Activated naive CD4-positive, alpha-beta T cell treated with anti-CD3 and anti-CD28 coated beads for 36 hours (primary cell): ENCODE measurements around the gene HDAC5. TPM values are rescaled to one million over a fixed set of nuclear protein-coding genes. Genes with fewer than 3 reads are reported as not detected.
A peak's percentile ranks its signal among the peaks of the same experiment; 100 is the strongest.

ENCODE experiments used
- CTCF ChIA-PET: fragments of 350-600 bp; sonication (Branson Sonifier 250); formaldehyde crosslinking; loops from one replicate; lab custom pipeline; 2021; ENCODE audit warnings: antibody characterized with exemption; lab: Charles Lee
- DNase-seq: peaks from one replicate; pipeline ENCODE4 v3.0.0-alpha.2; 2020
- H3K27ac Mint-ChIP-seq: one replicate; pipeline ENCODE4 v1.8.0; 2021; ENCODE audit warnings: mild to moderate bottlenecking, mixed read lengths
- H3K27me3 Mint-ChIP-seq: one replicate; pipeline ENCODE4 v1.8.0; 2021; ENCODE audit warnings: low read depth, mixed read lengths
- H3K36me3 Mint-ChIP-seq: one replicate; pipeline ENCODE4 v1.8.0; 2021; ENCODE audit warnings: low read depth, mixed read lengths
- H3K4me1 Mint-ChIP-seq: one replicate; pipeline ENCODE4 v1.8.0; 2021; ENCODE audit warnings: low read depth, mixed read lengths
- H3K4me3 Mint-ChIP-seq: one replicate; pipeline ENCODE4 v1.8.0; 2021; ENCODE audit warnings: mild to moderate bottlenecking, moderate library complexity, mixed read lengths
- H3K9me3 Mint-ChIP-seq: one replicate; pipeline ENCODE4 v1.8.0; 2021; ENCODE audit warnings: mixed read lengths
- intact Hi-C: fragments of 100-400 bp; cut with micrococcal nuclease; formaldehyde crosslinking; loops from one replicate; pipeline ENCODE4 v1.15.1; 2023
- total RNA-seq, 2 experiments: library from RNA; stranded (reverse); gene quantifications; one replicate each; pipeline ENCODE4 v1.2.3, GENCODE V29; 2021

The HDAC5 gene
- total RNA-seq, 2 experiments from 2014 or later = 17.9 to 18.9 TPM

- Mint-ChIP-seq H3K9me3 (no peaks in the 10 kb centered on the region), H3K36me3 (peaks cover 3% of the 10 kb centered on the region), H3K27ac (no peak overlapping the region), H3K27me3 (no peaks in the 10 kb centered on the region), H3K4me3 (no peak overlapping the region), H3K4me1 (peaks cover 28% of the 10 kb centered on the region)
- intact Hi-C loops = no loop called here
- no peak for DNase-seq
- CTCF ChIA-PET = interaction anchor here (0.7 to 2.0 kb wide), 4 partner anchors 15 to 325 kb away, joined by 3 to 7 read pairs (median 3); no protein-coding TSS in a partner anchor
Measured at GRCh38 chr17:44113868-44114840, 9.3 kb downstream of the HDAC5 start.

GRCh38 chr17:44113382-44113781 lies 10.1 kb downstream of the HDAC5 start:
- Mint-ChIP-seq H3K4me3 (no peak overlapping the region), H3K27me3 (no peaks in the 10 kb centered on the region), H3K27ac (no peak overlapping the region), H3K4me1 (peaks cover 26% of the 10 kb centered on the region), H3K9me3 (no peaks in the 10 kb centered on the region), H3K36me3 (peaks cover 3% of the 10 kb centered on the region)
- intact Hi-C loops = no loop called here
- CTCF ChIA-PET = no interaction called here
- no peak for DNase-seq

- H3K4me3 Mint-ChIP-seq = no peak overlapping the region
- H3K27me3 Mint-ChIP-seq = no peaks in the 10 kb centered on the region
- no peak overlapping the region for H3K27ac Mint-ChIP-seq
- CTCF ChIA-PET = interaction anchor here (1.7 kb wide), 1 partner anchor 9 kb away, joined by 8 read pairs; no protein-coding TSS in a partner anchor
- no peak for DNase-seq
- H3K4me1 Mint-ChIP-seq = peaks cover 26% of the 10 kb centered on the region
- H3K9me3 Mint-ChIP-seq = no peaks in the 10 kb centered on the region
- H3K36me3 Mint-ChIP-seq = peaks cover 3% of the 10 kb centered on the region
- intact Hi-C loops = no loop called here
Measured at GRCh38 chr17:44112284-44113280, 10.9 kb downstream of the HDAC5 start.

GRCh38 chr17:44111777-44112176 lies 11.7 kb downstream of the HDAC5 start:
- Mint-ChIP-seq H3K36me3 (peaks cover 3% of the 10 kb centered on the region), H3K9me3 (no peaks in the 10 kb centered on the region), H3K27me3 (no peaks in the 10 kb centered on the region), H3K4me1 (peaks cover 26% of the 10 kb centered on the region), H3K4me3 (no peak overlapping the region), H3K27ac (no peak overlapping the region)
- DNase-seq = no peak
- CTCF ChIA-PET = interaction anchor here (0.6 to 1.7 kb wide), 4 partner anchors 10 to 168 kb away, joined by 3 to 8 read pairs (median 4); no protein-coding TSS in a partner anchor
- intact Hi-C loops = loop anchor here (2.0 kb wide), 1 partner anchor 45 kb away; the partner anchor contains the start of gene LSM12

- CTCF ChIA-PET = interaction anchor here (0.6 to 1.7 kb wide), 5 partner anchors 11 to 167 kb away, joined by 3 to 8 read pairs (median 3); no protein-coding TSS in a partner anchor
- H3K4me1 Mint-ChIP-seq = peaks cover 26% of the 10 kb centered on the region
- H3K27me3 Mint-ChIP-seq = no peaks in the 10 kb centered on the region
- H3K9me3 Mint-ChIP-seq = no peaks in the 10 kb centered on the region
- intact Hi-C loops = loop anchor here (2.0 kb wide), 1 partner anchor 44 kb away; the partner anchor contains the start of gene LSM12
- peak; percentile 87 for DNase-seq
- H3K4me3 Mint-ChIP-seq = peak overlapping the region; percentile 29
- peaks cover 3% of the 10 kb centered on the region for H3K36me3 Mint-ChIP-seq
- no peak overlapping the region for H3K27ac Mint-ChIP-seq
Measured at GRCh38 chr17:44110823-44111633, 12.4 kb downstream of the HDAC5 start.

- intact Hi-C loops = loop anchor here (2.0 kb wide), 1 partner anchor 43 kb away; the partner anchor contains the start of gene LSM12
Measured at GRCh38 chr17:44110011-44110686, 13.3 kb downstream of the HDAC5 start.

GRCh38 chr17:44109312-44109630 lies 14.2 kb downstream of the HDAC5 start:
- intact Hi-C loops = no loop called here
- H3K4me1 Mint-ChIP-seq = peaks cover 26% of the 10 kb centered on the region
- CTCF ChIA-PET = interaction anchor here (0.6 kb wide), 1 partner anchor 29 kb away, joined by 3 read pairs; no protein-coding TSS in a partner anchor

More at GRCh38 chr17:44110011-44110686, 13.3 kb downstream of the HDAC5 start:
- no peak overlapping the region for H3K27ac Mint-ChIP-seq
- H3K36me3 Mint-ChIP-seq = peaks cover 3% of the 10 kb centered on the region
- CTCF ChIA-PET = no interaction called here
- no peak overlapping the region for H3K4me3 Mint-ChIP-seq
- DNase-seq = no peak
- no peaks in the 10 kb centered on the region for H3K9me3 Mint-ChIP-seq
- no peaks in the 10 kb centered on the region for H3K27me3 Mint-ChIP-seq
- H3K4me1 Mint-ChIP-seq = peaks cover 26% of the 10 kb centered on the region

GRCh38 chr17:44108440-44109311 lies 14.8 kb downstream of the HDAC5 start:
- intact Hi-C loops = no loop called here
- Mint-ChIP-seq H3K27ac (no peak overlapping the region), H3K36me3 (peaks cover 3% of the 10 kb centered on the region)

More at GRCh38 chr17:44109312-44109630, 14.2 kb downstream of the HDAC5 start:
- Mint-ChIP-seq H3K9me3 (no peaks in the 10 kb centered on the region), H3K4me3 (no peak overlapping the region), H3K27me3 (no peaks in the 10 kb centered on the region), H3K27ac (no peak overlapping the region), H3K36me3 (peaks cover 3% of the 10 kb centered on the region)
- DNase-seq = no peak

GRCh38 chr17:44106801-44107200 lies 16.6 kb downstream of the HDAC5 start:
- Mint-ChIP-seq H3K4me1 (peaks cover 14% of the 10 kb centered on the region), H3K27ac (no peak overlapping the region), H3K9me3 (no peaks in the 10 kb centered on the region), H3K36me3 (no peaks in the 10 kb centered on the region), H3K27me3 (no peaks in the 10 kb centered on the region), H3K4me3 (no peak overlapping the region)
- DNase-seq = no peak
- CTCF ChIA-PET = interaction anchor here (1.2 to 1.9 kb wide), 2 partner anchors 9 to 24 kb away, joined by 3 to 10 read pairs; no protein-coding TSS in a partner anchor
- intact Hi-C loops = no loop called here

More at GRCh38 chr17:44108440-44109311, 14.8 kb downstream of the HDAC5 start:
- no peak for DNase-seq
- CTCF ChIA-PET = interaction anchor here (0.6 kb wide), 1 partner anchor 29 kb away, joined by 3 read pairs; no protein-coding TSS in a partner anchor
- H3K4me1 Mint-ChIP-seq = peaks cover 26% of the 10 kb centered on the region
- no peaks in the 10 kb centered on the region for H3K27me3 Mint-ChIP-seq
- H3K4me3 Mint-ChIP-seq = no peak overlapping the region
- no peaks in the 10 kb centered on the region for H3K9me3 Mint-ChIP-seq

- no peaks in the 10 kb centered on the region for H3K9me3 Mint-ChIP-seq
- H3K36me3 Mint-ChIP-seq = no peaks in the 10 kb centered on the region
- CTCF ChIA-PET = interaction anchor here (0.6 to 1.9 kb wide), 4 partner anchors 10 to 62 kb away, joined by 3 to 10 read pairs (median 6); no protein-coding TSS in a partner anchor
- H3K4me1 Mint-ChIP-seq = peaks cover 6% of the 10 kb centered on the region
- no peak overlapping the region for H3K27ac Mint-ChIP-seq
- no peaks in the 10 kb centered on the region for H3K27me3 Mint-ChIP-seq
- no peak overlapping the region for H3K4me3 Mint-ChIP-seq
- intact Hi-C loops = no loop called here
- no peak for DNase-seq
Measured at GRCh38 chr17:44105941-44106340, 17.5 kb downstream of the HDAC5 start.
